Motor neuron (in vitro differentiated cells): Measurements from ENCODE around the gene DHRS11. TPM values are rescaled to one million over a fixed set of nuclear protein-coding genes. Genes with fewer than 3 reads are reported as not detected.

Source experiments
- ATAC-seq, 8 experiments: fragments of 200-7000 bp; cut with Tn5 transposase; replicated peaks in 6 of 8; 2 replicates each; pipeline ENCODE4 v1.8.0; 2021; ENCODE audit warnings: mild to moderate bottlenecking in 8 of 8, moderate library complexity in 8 of 8
- H3K27ac ChIP-seq, 2 donors: fragments of 250-450 bp; sonication (Bioruptor Pico); 2 replicates each; pipeline ENCODE4 v1.9.0; 2021; ENCODE audit warnings: antibody characterized with exemption in 2 of 2, mild to moderate bottlenecking in 2 of 2, moderate library complexity in 1 of 2
- H3K4me1 ChIP-seq, 2 donors: fragments of 250-450 bp; sonication (Bioruptor Pico); replicated peaks in 1 of 2; 2 replicates each; pipeline ENCODE4 v1.6.1; 2021; ENCODE audit warnings: antibody characterized with exemption in 2 of 2, mild to moderate bottlenecking in 2 of 2, moderate library complexity in 1 of 2
- H3K4me3 ChIP-seq, 5 donors: fragments of 250-450 bp; sonication (Bioruptor Pico); 2 replicates each; pipeline ENCODE4 v1.9.0; 2021; ENCODE audit warnings: antibody characterized with exemption in 5 of 5, mild to moderate bottlenecking in 5 of 5, moderate library complexity in 4 of 5
- WGBS, 10 experiments: fragments of 450-650 bp; shearing (Covaris generic); methylation state at CpG; one replicate each; pipeline ENCODE4 v1.0.0; 2022; 5-methylcytosine and 5-hydroxymethylcytosine counted together
- in situ Hi-C, 9 experiments: fragments of 400-800 bp; cut with MboI; loops; one replicate each; pipeline ENCODE4 v1.15.0; 2021; ENCODE audit warnings: low sequenced_read_pairs in 9 of 9, low pct_unique_long_range_greater_than_20kb in 2 of 9; ENCODE audit not compliant: unreplicated experiment in 9 of 9
- total RNA-seq, 8 experiments: library from RNA; unstranded; fragments of 300-600 nt; gene quantifications; 2 replicates each; pipeline versions ENCODE4 v1.2.3 to v1.2.4, GENCODE V29; 2022

DHRS11 gene, protein sequence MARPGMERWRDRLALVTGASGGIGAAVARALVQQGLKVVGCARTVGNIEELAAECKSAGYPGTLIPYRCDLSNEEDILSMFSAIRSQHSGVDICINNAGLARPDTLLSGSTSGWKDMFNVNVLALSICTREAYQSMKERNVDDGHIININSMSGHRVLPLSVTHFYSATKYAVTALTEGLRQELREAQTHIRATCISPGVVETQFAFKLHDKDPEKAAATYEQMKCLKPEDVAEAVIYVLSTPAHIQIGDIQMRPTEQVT
- total RNA-seq = 10 to 100 TPM in 6 of 8 experiments, 1 to 10 TPM in 2; 6.8 to 32.3 (median 11.1) TPM

DNA sequence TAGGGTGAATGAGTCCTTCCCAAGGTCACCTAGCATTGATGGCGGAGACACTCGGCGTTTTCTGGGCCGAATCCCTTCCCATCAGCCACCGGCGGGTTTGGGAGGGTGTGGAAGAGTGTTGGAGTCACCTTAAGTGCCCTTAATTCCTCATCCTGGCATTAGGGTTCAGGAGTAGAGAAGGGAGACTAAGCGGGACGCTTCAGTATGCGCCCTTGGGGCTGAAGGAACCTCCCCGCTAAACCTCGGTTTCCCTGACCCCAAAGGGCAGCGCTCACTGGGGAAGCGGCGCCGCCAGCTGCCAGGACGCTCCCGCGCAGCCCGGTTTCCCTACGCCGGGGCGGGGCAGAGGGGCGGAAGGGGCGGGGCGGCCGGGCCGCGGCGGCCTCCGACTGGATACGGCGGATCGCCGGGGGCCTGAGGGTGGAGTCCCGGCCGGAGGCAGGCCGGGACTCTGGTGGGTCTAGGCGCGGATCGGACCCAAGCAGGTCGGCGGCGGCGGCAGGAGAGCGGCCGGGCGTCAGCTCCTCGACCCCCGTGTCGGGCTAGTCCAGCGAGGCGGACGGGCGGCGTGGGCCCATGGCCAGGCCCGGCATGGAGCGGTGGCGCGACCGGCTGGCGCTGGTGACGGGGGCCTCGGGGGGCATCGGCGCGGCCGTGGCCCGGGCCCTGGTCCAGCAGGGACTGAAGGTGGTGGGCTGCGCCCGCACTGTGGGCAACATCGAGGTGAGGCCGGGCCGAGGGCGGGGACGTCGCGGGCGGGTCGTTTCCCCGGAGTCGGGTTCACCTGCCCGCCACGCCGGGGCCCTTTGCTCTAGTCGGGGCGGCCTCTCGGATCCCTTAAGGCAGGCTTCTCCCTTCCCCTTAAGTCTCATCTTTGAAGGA, at the start of gene DHRS11:
Gene DHRS11, plus strand, starts transcription at position 446 of the 882 bp plus-strand sequence. Its CDS starts 131 bp downstream, at position 577.
- Histone ChIP-seq H3K4me3 (peak within 1 kb of the TSS; percentile 50 to 90 (median 74)), H3K27ac (peak within 1 kb of the TSS; percentile 39 to 54), H3K4me1 (peaks cover 5 to 11% of the 10 kb centered on the region in 2 donors)
- WGBS, 10 experiments = 0 to 20% (median 16%) methylated on average over 1 to 16 of the region's 87 CpGs; no CpG with 5 or more reads in 6 of the 10 experiments
- ATAC-seq = peak; percentile 88 to 95 (median 92)
- in situ Hi-C loops = no loop called here

DNA sequence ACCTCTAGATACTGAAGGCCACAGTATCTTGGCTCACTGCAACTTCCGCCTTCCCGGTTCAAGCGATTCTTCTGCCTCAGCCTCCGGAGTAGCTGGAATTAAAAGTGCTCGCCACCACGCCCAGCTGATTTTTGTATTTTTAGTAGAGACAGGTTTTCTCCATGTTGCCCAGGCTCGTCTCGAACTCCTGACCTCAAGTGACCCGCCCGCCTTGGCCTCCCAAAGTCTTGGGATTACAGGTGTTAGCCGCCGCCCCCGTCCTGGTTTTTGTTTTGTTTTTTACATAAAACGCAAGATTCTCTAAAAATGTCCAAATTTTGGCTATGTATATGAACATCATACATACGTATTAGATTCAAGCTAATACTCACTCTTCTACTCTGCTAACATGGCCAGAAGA, 48.9 kb upstream of the DHRS11 start:
- no peak for ATAC-seq
- 92 to 100% (median 100%) methylated on average over 3 to 9 of the region's 15 CpGs; no CpG with 5 or more reads in 1 of the 10 experiments for WGBS, 10 experiments
- H3K4me1 ChIP-seq = peaks cover 10 to 14% of the 10 kb centered on the region in 2 donors
- H3K27ac ChIP-seq = no peak overlapping the region
- in situ Hi-C loops = no loop called here
- no peak overlapping the region for H3K4me3 ChIP-seq

DNA sequence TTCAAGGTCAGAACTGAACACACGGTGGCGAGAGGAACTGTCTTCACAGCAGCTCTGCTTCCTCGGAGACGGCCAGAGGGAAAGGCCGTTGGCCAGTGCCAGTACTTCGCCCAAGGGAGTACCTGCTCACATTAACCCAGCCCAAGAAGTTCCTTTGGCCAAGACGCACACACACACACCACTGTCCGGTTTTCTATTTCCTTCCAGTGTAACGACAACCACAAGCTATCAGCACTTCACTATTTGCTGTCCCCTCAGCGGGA, 47.7 kb upstream of the DHRS11 start:
- Histone ChIP-seq H3K4me1 (peaks cover 13 to 16% of the 10 kb centered on the region in 2 donors), H3K27ac (peak overlapping the region; percentile 96 to 98), H3K4me3 (peak overlapping the region; percentile 80 to 99 (median 96))
- in situ Hi-C loops = no loop called here
- peak in 3 of 8 experiments; percentile 1 to 4 (median 3) for ATAC-seq
- WGBS, 10 experiments = 0 to 8% (median 0%) methylated on average over 1 to 8 of the region's 10 CpGs; no CpG with 5 or more reads in 2 of the 10 experiments

DNA sequence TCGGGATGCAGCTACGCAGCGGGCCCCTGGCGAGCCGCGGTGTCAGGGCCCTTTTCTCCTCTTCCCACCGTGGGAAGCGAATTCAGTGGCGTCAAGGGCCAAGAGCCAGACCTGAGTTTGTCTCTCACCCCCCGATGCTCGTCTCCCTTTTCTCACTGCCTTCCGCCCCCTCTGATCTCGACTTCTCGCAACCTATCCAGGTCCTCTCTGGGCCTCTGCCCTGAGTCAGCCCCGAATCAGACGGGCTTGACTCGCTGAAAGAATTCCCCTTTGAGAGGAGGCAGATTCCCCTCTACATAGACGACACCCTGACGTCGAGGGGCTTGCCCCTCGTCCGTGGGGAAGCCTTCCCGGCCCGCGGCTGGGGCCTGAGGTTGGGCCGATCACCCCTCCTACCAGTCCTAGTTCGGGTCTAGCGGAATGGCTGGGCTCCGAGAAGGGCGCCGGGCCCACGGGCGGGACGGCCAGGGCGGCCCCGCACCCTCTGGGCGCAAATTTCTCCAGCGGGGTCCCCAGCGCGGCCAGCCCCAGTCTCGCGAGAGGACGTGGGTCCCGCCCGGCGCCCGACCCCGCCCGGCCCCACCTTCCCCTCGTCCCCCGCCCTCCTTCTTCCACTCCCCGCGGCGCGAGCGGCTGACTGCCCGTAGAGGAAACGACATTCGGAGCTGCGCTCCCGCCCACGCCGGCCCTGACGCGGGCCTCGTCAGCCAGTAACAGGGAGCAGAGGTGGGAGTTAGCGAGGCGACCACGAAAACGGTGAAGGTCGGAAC, 47.2 kb upstream of the DHRS11 start, which contains the start of gene GGNBP2:
Gene GGNBP2, plus strand, starts transcription at position 613 of the 770 bp plus-strand sequence. CDS start 806 bp downstream, outside the sequence.
- WGBS, 10 experiments = 0% methylated on average over 2 to 14 of the region's 71 CpGs; no CpG with 5 or more reads in 4 of the 10 experiments
- in situ Hi-C loops = no loop called here

DNA sequence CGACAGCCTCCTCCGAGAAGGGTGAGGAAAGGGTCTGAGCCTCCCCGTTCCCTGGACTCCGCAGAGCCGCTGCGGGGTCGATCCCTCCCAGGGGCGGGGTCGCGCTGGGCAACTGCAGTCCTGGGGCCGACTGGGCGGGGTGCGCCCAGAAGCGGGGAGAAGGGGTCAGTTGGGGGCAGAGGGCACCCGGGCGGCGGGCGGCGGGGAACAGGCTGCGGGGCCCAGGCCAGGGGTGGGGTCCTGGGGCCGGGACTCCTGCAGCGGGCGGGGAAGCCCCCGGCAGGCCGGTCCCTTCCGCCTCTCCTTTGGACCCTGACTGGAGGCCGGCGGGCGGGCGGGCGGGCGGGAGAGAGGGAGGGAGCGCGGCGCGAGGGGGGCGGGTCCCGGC, 46.6 kb upstream of the DHRS11 start:
- peak overlapping the region; percentile 96 to 98 for H3K27ac ChIP-seq
- ATAC-seq = peak; percentile 20 to 70 (median 64)
- in situ Hi-C loops = no loop called here
- peak overlapping the region; percentile 80 to 99 (median 96) for H3K4me3 ChIP-seq
- no CpG with 5 or more reads among the region's 38 CpGs for WGBS, 10 experiments
- H3K4me1 ChIP-seq = peaks cover 13 to 16% of the 10 kb centered on the region in 2 donors

More for the DNA sequence above, 47.2 kb upstream of the DHRS11 start, which contains the start of gene GGNBP2:
- Histone ChIP-seq H3K4me3 (peak within 1 kb of the TSS; percentile 80 to 99 (median 96)), H3K4me1 (peaks cover 13 to 16% of the 10 kb centered on the region in 2 donors), H3K27ac (peak within 1 kb of the TSS; percentile 96 to 98)
- peak; percentile 45 to 74 (median 64) for ATAC-seq

DNA sequence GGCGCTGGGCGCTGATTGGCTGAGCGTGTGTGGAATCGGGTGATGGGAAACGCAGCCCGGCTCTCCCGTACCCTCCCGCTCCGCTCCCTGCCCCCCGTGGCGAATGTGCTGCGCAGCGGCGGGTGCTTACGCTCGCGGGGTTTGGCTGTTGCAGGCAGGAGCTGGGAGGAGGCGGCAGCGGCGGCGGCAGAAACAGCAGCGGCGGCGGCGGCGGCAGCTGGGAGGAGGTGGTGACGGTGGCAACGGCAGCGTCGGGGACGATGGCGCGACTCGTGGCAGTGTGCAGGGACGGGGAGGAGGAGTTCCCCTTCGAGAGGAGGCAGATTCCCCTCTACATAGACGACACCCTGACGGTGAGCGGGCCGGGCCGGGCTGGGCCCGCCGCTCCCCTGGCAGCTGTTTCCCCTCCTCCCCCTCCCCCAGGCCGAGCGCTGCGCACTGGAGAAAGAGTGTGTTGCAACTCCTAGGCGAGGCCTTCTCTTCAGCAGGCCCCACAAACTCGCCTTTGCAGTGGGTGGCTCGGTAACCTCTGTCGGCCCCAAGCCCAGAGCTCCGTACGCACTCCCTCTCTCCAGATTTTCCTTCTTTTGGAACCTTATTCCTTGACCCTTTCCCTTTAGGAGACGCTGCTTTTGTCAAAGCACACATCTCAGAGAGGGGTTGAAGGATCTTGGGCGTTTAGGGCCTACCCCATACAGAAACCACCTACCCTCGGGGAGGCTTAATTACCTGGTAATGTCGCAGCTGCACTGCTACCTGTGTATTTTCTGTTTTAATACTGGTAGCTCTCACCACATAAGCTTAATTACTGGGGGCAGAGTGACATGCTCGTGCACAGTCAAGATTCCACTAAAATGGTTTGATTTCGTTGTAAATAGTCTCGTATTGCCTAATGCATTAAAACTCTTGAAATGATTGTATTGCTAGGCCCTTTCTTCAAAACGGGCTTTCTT, 45.9 kb upstream of the DHRS11 start:
- in situ Hi-C loops = no loop called here
- ATAC-seq = peak; percentile 72 to 87 (median 86)
- Histone ChIP-seq H3K27ac (peak overlapping the region; percentile 86 to 98), H3K4me1 (peaks cover 13 to 16% of the 10 kb centered on the region in 2 donors), H3K4me3 (peak overlapping the region; percentile 80 to 99 (median 96))
- WGBS, 10 experiments = 0 to 2% (median 0%) methylated on average over 1 to 13 of the region's 60 CpGs

DNA sequence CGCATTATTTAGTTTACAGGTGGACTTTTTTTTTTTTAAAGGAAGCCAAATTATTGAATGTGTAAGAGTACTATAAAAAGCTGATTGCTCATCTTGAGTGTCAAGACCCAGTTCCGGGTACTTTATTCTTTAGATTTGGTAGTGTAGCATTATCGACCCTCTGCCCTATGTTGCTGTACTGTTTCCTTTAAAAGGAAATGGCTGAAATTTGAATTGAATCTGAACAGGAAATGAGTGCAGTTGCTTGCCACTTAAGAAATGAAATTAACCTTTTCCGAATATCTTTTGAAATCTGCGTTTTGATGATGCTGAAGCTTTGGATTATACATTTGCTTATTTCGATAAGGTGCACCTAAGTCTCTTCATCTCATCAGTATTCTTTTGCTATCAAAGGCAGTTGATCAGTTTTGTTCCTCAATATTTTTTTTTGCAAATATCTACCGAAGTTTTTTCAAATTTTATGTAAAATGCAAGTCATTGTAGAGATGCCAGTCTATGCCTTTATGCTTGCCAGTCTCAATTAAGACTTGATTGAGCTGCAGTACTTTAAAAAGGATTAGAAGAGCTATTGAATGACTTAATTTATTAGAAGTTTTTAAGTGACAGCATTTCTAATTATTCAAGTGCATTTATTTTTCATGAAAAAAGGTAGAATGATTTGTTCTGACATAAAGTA, 45.1 kb upstream of the DHRS11 start:
- no peak for ATAC-seq
- in situ Hi-C loops = no loop called here
- Histone ChIP-seq H3K27ac (peak overlapping the region; percentile 86 to 98), H3K4me3 (peak overlapping the region; percentile 80 to 99 (median 96)), H3K4me1 (peaks cover 13 to 16% of the 10 kb centered on the region in 2 donors)
- WGBS, 10 experiments = 0 to 33% (median 9%) methylated on average over 1 to 7 of the region's 7 CpGs

DNA sequence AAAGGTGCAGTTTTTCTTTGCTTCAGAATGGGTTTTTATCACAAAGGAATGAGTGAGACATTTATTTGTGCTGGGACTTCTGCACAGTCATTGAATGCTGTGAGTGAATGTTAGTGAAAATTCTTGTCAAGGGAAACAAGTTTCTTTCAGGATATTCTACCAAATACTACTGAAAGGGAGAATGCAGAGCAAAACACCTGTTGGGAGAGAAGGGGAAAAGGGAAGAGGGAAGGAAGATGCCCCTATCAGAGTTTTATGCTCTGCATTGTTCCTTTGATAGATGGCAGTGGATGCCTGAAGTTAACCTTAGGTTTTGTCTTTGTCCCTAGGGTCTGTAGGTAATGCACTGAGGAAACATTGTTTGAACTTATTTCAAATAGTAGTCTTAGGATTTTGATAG, 43.9 kb upstream of the DHRS11 start:
- H3K27ac ChIP-seq = no peak overlapping the region
- H3K4me3 ChIP-seq = no peak overlapping the region
- in situ Hi-C loops = no loop called here
- peaks cover 13 to 16% of the 10 kb centered on the region in 2 donors for H3K4me1 ChIP-seq
- no peak for ATAC-seq

DNA sequence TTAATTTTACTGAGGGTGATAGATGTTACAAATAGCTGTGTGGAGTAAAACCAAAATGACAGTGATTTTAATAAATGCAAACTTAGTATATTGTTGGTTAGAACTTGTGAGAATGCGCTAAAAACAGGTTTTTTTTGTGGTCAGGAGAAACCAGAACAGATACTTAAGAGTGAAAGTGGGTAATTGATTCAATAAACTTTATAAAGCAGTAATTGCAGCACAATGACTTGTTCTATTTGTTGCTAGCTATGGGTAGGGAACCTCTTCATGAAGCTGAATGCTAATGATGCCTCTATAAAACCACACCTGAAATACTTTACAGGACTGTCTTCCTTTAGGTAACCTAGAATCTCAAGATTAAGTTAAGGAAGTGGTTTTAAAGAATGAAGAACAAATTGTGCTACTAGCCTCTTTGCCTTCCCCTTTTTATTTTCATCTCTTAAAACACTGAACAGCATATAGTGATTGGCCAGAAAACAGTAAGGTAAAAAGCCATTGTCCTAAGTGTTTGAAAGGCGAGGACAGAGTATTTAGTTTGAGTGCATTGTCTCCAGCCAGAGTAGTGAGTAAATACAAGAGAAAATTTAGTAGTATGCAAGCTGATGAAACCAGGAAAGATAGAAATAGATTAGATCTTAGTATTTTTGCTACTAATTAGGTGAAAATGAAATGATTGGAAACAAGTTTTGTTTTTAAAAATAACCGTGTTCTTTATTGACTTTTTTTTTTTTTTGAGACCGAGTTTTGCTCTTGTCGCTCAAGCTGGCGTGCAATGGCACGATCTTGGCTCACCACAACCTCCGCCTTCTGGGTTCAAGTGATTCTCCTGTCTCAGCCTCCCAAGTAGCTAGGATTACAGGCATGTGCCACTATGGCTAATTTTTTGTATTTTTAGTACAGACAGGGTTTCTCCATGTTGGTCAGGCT, 40.9 kb upstream of the DHRS11 start:
- ATAC-seq = no peak
- in situ Hi-C loops = no loop called here
- 87 to 99% (median 92%) methylated on average over 2 to 8 of the region's 8 CpGs; no CpG with 5 or more reads in 1 of the 10 experiments for WGBS, 10 experiments
- H3K27ac ChIP-seq = no peak overlapping the region
- H3K4me3 ChIP-seq = no peak overlapping the region
- H3K4me1 ChIP-seq = peaks cover 5 to 13% of the 10 kb centered on the region in 2 donors

DNA sequence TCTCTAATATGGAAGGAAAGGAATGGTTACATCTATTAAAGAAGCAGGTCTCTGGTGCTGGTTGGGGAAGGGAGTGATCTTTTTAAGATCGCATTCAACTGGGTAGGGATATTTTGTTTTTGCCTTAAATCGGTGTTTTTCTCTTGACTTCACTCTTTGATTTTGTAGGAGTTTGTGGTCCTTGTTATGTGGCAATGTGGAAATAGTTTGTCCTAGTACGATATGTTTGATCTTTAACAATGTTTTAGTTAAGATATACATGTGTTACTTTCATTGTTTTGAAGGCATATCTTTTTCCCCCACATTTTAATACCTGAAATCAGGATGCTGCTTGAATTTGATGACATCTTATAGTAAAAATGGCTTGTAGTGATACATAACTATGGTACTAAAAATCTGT, 38.2 kb upstream of the DHRS11 start:
- 33 to 100% (median 96%) methylated on average over 1 to 3 of the region's 3 CpGs for WGBS, 10 experiments
- ATAC-seq = no peak
- in situ Hi-C loops = no loop called here
- Histone ChIP-seq H3K27ac (no peak overlapping the region), H3K4me3 (no peak overlapping the region), H3K4me1 (no peaks in the 10 kb centered on the region)

DNA sequence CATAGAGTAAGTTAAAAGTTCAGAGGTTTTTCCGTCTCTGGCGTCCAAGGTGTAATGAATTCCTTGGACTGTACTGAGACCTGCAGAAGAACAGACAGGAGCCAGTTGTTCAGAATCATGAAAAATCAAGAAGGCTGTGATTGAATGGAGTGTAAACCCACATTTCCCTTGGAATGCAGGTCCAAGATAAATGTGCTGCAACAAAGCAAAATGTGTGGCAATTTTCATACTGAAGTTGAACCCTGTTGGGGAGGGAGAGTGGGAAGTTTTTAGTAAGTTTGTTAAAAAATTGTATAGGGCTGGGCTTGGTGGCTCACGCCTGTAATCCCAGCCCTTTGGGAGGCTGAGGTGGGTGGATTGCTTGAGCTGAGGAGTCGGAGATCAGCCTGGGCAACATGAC, 25.6 kb upstream of the DHRS11 start:
- no peak overlapping the region for H3K4me3 ChIP-seq
- WGBS, 10 experiments = 80 to 100% (median 97%) methylated on average over 1 to 4 of the region's 4 CpGs; no CpG with 5 or more reads in 4 of the 10 experiments
- no peak for ATAC-seq
- in situ Hi-C loops = no loop called here
- H3K27ac ChIP-seq = no peak overlapping the region
- H3K4me1 ChIP-seq = no peaks in the 10 kb centered on the region
